H1 (cell line): ENCODE measurements around the gene USP12. TPM values are rescaled to one million over a fixed set of nuclear protein-coding genes. Genes with fewer than 3 reads are reported as not detected.

Source experiments
- CTCF ChIA-PET: fragments of 300-600 bp; sonication (Branson Sonifier 250); formaldehyde crosslinking; loops from one replicate; lab custom pipeline; 2021; ENCODE audit not compliant: partially characterized antibody; lab: Charles Lee
- POLR2A ChIA-PET: fragments of 300-600 bp; sonication (Branson Sonifier 250); formaldehyde crosslinking; loops from one replicate; lab custom pipeline; 2021; ENCODE audit warnings: inconsistent platforms; ENCODE audit not compliant: partially characterized antibody; lab: Charles Lee
- DNase-seq, 2 experiments: peaks; one replicate each; pipeline versions ENCODE4 v3.0.0 to v3.0.0-alpha.2; 2010 to 2022; ENCODE audit warnings: low spot score in 2 of 2, low read depth in 1 of 2, mixed read lengths in 1 of 2
- FAIRE-seq: peaks from 2 replicates; lab custom pipeline; 2011; peaks lifted over from hg19 to GRCh38; lab: Jason Lieb, UNC
- H2AFZ ChIP-seq: 2 replicates; pipeline ENCODE4 v1.8.1; 2012; ENCODE audit warnings: low read length, inconsistent platforms
- H2AK5ac ChIP-seq: 2 replicates; pipeline ENCODE4 v1.6.1; 2013; ENCODE audit warnings: low read depth, low read length
- H2BK120ac ChIP-seq: replicated peaks from 2 replicates; pipeline ENCODE3; 2013; ENCODE audit warnings: low read depth, low read length, inconsistent platforms
- H2BK12ac ChIP-seq: 2 replicates; pipeline ENCODE4 v1.6.1; 2013; ENCODE audit warnings: low read depth, low read length
- H2BK15ac ChIP-seq: 2 replicates; pipeline ENCODE4 v1.6.1; 2013; ENCODE audit warnings: low read length
- H2BK20ac ChIP-seq: 2 replicates; pipeline ENCODE4 v1.6.1; 2013; ENCODE audit warnings: low read length
- H2BK5ac ChIP-seq: 2 replicates; pipeline ENCODE4 v1.6.1; 2013; ENCODE audit warnings: low read depth, low read length
- H3K14ac ChIP-seq: 2 replicates; pipeline ENCODE4 v1.6.1; 2013; ENCODE audit warnings: inconsistent platforms; ENCODE audit not compliant: insufficient read length
- H3K18ac ChIP-seq: 2 replicates; pipeline ENCODE4 v1.6.1; 2013; ENCODE audit warnings: low read length; ENCODE audit errors: extremely low read depth
- H3K23ac ChIP-seq: 2 replicates; pipeline ENCODE4 v1.6.1; 2013; ENCODE audit warnings: inconsistent platforms; ENCODE audit not compliant: insufficient read length
- H3K23me2 ChIP-seq: 2 replicates; pipeline ENCODE4 v1.6.1; 2013; ENCODE audit warnings: low read depth, low read length
- H3K27ac ChIP-seq: 2 replicates; pipeline ENCODE4 v1.6.1; 2011; ENCODE audit warnings: low read depth, low read length, inconsistent platforms
- H3K27me3 ChIP-seq, 4 experiments: replicated peaks in 1 of 4; 1 replicate in 1 of 4; 2 replicates in 3 of 4; pipeline versions ENCODE4 v1.6.1 to v1.8.1; 2011 to 2013; ENCODE audit warnings: low read length in 3 of 4, mild to moderate bottlenecking in 3 of 4, inconsistent platforms in 2 of 4, mixed read lengths in 2 of 4, moderate library complexity in 1 of 4; ENCODE audit not compliant: control insufficient read depth in 3 of 4, insufficient read depth in 3 of 4; ENCODE audit errors: extremely low read depth in 1 of 4
- H3K36me3 ChIP-seq, 4 experiments: 2 replicates each; pipeline versions ENCODE4 v1.6.1 to v1.8.1; 2011 to 2013; ENCODE audit warnings: mild to moderate bottlenecking in 4 of 4, low read length in 3 of 4, moderate library complexity in 2 of 4, control low read depth in 1 of 4, inconsistent platforms in 1 of 4; ENCODE audit not compliant: insufficient read depth in 4 of 4, control insufficient read depth in 2 of 4
- H3K4ac ChIP-seq: replicated peaks from 2 replicates; pipeline ENCODE3; 2013; ENCODE audit warnings: low read length, low read depth, mixed read lengths, inconsistent platforms; ENCODE audit not compliant: insufficient read length
- H3K4me1 ChIP-seq, 4 experiments: replicated peaks in 1 of 4; 1 replicate in 1 of 4; 2 replicates in 3 of 4; pipeline versions ENCODE4 v1.6.1 to v1.8.1; 2011 to 2013; ENCODE audit warnings: low read length in 3 of 4, inconsistent platforms in 2 of 4, mixed read lengths in 1 of 4; ENCODE audit not compliant: insufficient read depth in 4 of 4, control insufficient read depth in 3 of 4
- H3K4me2 ChIP-seq, 2 experiments: 2 replicates each; pipeline versions ENCODE4 v1.6.1 to v1.8.1; 2011 to 2013; ENCODE audit warnings: low read depth in 2 of 2, low read length in 2 of 2, control low read depth in 1 of 2, inconsistent platforms in 1 of 2, mild to moderate bottlenecking in 1 of 2; ENCODE audit not compliant: insufficient read depth in 1 of 2
- H3K4me3 ChIP-seq, 4 experiments: fragments of 200-600, 300-600 bp in 1 of 4; sonication (generic), shearing (Covaris generic), sonication (Bioruptor Twin) in 1 of 4; 2 replicates each; pipeline versions ENCODE4 v1.5.1 to v1.8.1; 2011 to 2016; ENCODE audit warnings: low read length in 4 of 4, low read depth in 3 of 4, control low read depth in 2 of 4, inconsistent platforms in 2 of 4, mild to moderate bottlenecking in 2 of 4, mixed read lengths in 1 of 4, moderate library complexity in 1 of 4; ENCODE audit not compliant: insufficient read depth in 2 of 4; ENCODE audit errors: extremely low read depth in 1 of 4
- H3K56ac ChIP-seq: replicated peaks from 2 replicates; pipeline ENCODE3; 2013; ENCODE audit warnings: low read depth, mild to moderate bottlenecking, mixed read lengths, low read length, inconsistent platforms; ENCODE audit not compliant: insufficient read length
- H3K79me1 ChIP-seq: 2 replicates; pipeline ENCODE4 v1.6.1; 2013; ENCODE audit warnings: low read depth, low read length, control low read depth
- H3K79me2 ChIP-seq, 2 experiments: 2 replicates each; pipeline versions ENCODE4 v1.6.1 to v1.8.1; 2012 to 2013; ENCODE audit warnings: low read length in 2 of 2, mild to moderate bottlenecking in 2 of 2, inconsistent platforms in 1 of 2; ENCODE audit not compliant: insufficient read depth in 2 of 2, control insufficient read depth in 1 of 2
- H3K9ac ChIP-seq, 4 experiments: replicated peaks in 1 of 4; 1 replicate in 1 of 4; 2 replicates in 3 of 4; pipeline versions ENCODE4 v1.6.1 to v1.8.1; 2011 to 2013; ENCODE audit warnings: low read depth in 3 of 4, low read length in 3 of 4, control low read depth in 2 of 4, mild to moderate bottlenecking in 2 of 4, moderate library complexity in 2 of 4, inconsistent platforms in 1 of 4; ENCODE audit errors: extremely low read depth in 1 of 4
- H3K9me3 ChIP-seq, 2 experiments: 2 replicates each; pipeline versions ENCODE4 v1.6.1 to v1.8.1; 2012 to 2013; ENCODE audit warnings: mild to moderate bottlenecking in 2 of 2, moderate library complexity in 2 of 2, control low read depth in 1 of 2, inconsistent platforms in 1 of 2, low read depth in 1 of 2, low read length in 1 of 2, mixed read lengths in 1 of 2; ENCODE audit not compliant: insufficient read depth in 2 of 2
- H4K20me1 ChIP-seq, 2 experiments: replicated peaks in 1 of 2; 2 replicates each; pipeline versions ENCODE3 to v1.8.1; 2011 to 2013; ENCODE audit warnings: inconsistent platforms in 2 of 2, low read length in 2 of 2, mild to moderate bottlenecking in 1 of 2; ENCODE audit not compliant: insufficient read depth in 2 of 2, control insufficient read depth in 1 of 2
- H4K5ac ChIP-seq: 2 replicates; pipeline ENCODE4 v1.6.1; 2013; ENCODE audit warnings: low read length, low read depth, mixed read lengths, inconsistent platforms; ENCODE audit not compliant: insufficient read length
- H4K8ac ChIP-seq: 2 replicates; pipeline ENCODE4 v1.8.0; 2013; ENCODE audit warnings: mild to moderate bottlenecking, moderate library complexity, low read length, inconsistent platforms; ENCODE audit not compliant: insufficient read depth; ENCODE audit errors: extremely low read depth
- H4K91ac ChIP-seq: replicated peaks from 2 replicates; pipeline ENCODE3; 2013; ENCODE audit warnings: low read length, mixed read lengths, inconsistent platforms; ENCODE audit not compliant: insufficient read length
- KDM1A ChIP-seq: fragments of 200-600, 300-600 bp; sonication (generic); IDR thresholded peaks from 2 replicates; pipeline ENCODE4 v1.7.1; 2016; ENCODE audit warnings: mild to moderate bottlenecking, low read length, borderline replicate concordance
- POLR2AphosphoS5 ChIP-seq: IDR thresholded peaks from 2 replicates; pipeline ENCODE4 v1.6.1; 2011; ENCODE audit warnings: low read depth, low read length
- SUZ12 ChIP-seq: fragments of 200-600 bp; sonication (generic); IDR thresholded peaks from 2 replicates; pipeline ENCODE4 v1.6.1; 2012; ENCODE audit warnings: mild to moderate bottlenecking, inconsistent platforms, low read length, moderate library complexity, mixed read lengths
- WGBS, 2 experiments: shearing (Covaris generic) in 1 of 2; methylation state at CpG; one replicate each; pipeline versions ENCODE4 v1.1.6 to v1.1.7; 2013 to 2015; ENCODE audit warnings: low lambda C conversion rate in 2 of 2, mixed read lengths in 2 of 2, inconsistent platforms in 1 of 2, low coverage in 1 of 2, missing lambda C conversion rate in 1 of 2; ENCODE audit not compliant: insufficient replicate concordance in 2 of 2, insufficient coverage in 1 of 2, insufficient read length in 1 of 2; ENCODE audit errors: extremely low coverage in 1 of 2, missing lambda C conversion rate in 1 of 2; 5-methylcytosine and 5-hydroxymethylcytosine counted together
- polyA plus RNA-seq, 7 experiments: library from polyadenylated mRNA; depleted of rRNA in 3 of 7; stranded (reverse) in 5 of 7; unstranded in 2 of 7; fragments of >200 nt in 5 of 7; fragments of 200-250 nt in 2 of 7; gene quantifications; 1 replicate in 5 of 7; 2 replicates in 1 of 7; 4 replicates in 1 of 7; pipeline versions ENCODE4 v1.2.1 to v1.2.3, GENCODE V29; 2011 to 2013; ENCODE audit warnings: missing spikeins in 2 of 7, mixed read lengths in 2 of 7
- total RNA-seq: library from RNA; stranded (reverse); fragmentation: NEBNext Ultra II Directional; extraction: Animal tissue kit (Norgen Biotek cat#: 25700); gene quantifications from 2 replicates; pipeline ENCODE4 v1.2.1, GENCODE V29; 2021
- TF ChIP-seq, protein P1 (sequence below): IDR thresholded peaks from 2 replicates; pipeline ENCODE4 v1.6.1; 2012; ENCODE audit warnings: low read length, inconsistent platforms
- TF ChIP-seq, protein P2 (sequence below): IDR thresholded peaks from 2 replicates; pipeline ENCODE4 v1.6.1; 2011; ENCODE audit warnings: low read length, improper control_type of control experiment

Gene USP12
- total and polyA plus RNA-seq, 2 of the 8 experiments (the other 6 are each of a cell fraction or from before 2014, with no cell fraction given), result 4.0 to 30.0 TPM

DNA sequence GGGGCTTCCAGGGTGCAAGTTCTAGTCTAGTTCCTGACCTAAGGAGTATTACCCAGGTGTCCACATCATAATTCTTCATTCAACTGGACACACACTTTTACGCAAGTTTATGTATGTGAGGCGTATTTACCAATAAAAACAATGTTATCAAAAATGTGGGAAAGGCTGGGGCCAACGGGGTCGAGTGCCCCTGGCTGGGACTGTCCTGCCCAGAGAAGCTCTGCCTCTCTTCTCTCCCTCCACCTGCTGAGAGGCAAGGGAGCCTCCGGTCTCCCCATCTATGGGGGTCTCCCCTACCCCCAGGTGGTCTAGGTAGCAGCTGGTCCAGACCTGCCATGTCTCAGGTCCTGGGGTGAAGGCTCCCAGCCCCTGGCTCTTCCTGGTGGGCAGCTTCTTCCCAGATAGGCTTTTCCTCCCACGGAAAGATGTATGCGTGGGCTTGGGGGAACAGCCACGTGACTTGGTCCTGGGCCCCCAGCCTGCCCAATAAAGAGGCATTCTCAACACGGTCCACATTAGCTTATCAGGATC, 132.4 kb downstream of the USP12 start:
- no peak overlapping the region for H3K56ac ChIP-seq
- WGBS, 2 experiments, result 93% methylated on average over 9 of the region's 9 CpGs; no CpG with 5 or more reads in 1 of the 2 experiments
- H3K23me2 ChIP-seq, result peaks cover 4% of the 10 kb centered on the region; the same call in 1 of the 2 replicates
- H4K20me1 ChIP-seq, result no peaks in the 10 kb centered on the region
- no peaks in the 10 kb centered on the region for H3K9me3 ChIP-seq
- no peak overlapping the region for H2BK5ac ChIP-seq
- H3K9ac ChIP-seq, result no peak overlapping the region
- H3K79me1 ChIP-seq, result no peaks in the 10 kb centered on the region
- no peak overlapping the region for H2BK15ac ChIP-seq
- H2AFZ ChIP-seq, result no peak overlapping the region
- ChIA-PET POLR2A (no interaction called here), CTCF (interaction anchor here (0.7 to 1.9 kb wide), 5 partner anchors 14 to 323 kb away, joined by 3 to 6 read pairs (median 4); no protein-coding TSS in a partner anchor)
- H3K23ac ChIP-seq, result no peak overlapping the region
- H3K14ac ChIP-seq, result no peak overlapping the region
- DNase-seq (no peak), FAIRE-seq (no peak)
- H3K27ac ChIP-seq, result no peak overlapping the region
- H4K5ac ChIP-seq, result no peak overlapping the region
- H4K8ac ChIP-seq, result peak overlapping the region; percentile 82; the same call in 1 of the 2 replicates
- H3K4ac ChIP-seq, result no peak overlapping the region
- no peak overlapping the region for H4K91ac ChIP-seq
- peak overlapping the region; percentile 82; the same call in 1 of the 2 replicates for H2BK20ac ChIP-seq
- H3K18ac ChIP-seq, result no peak overlapping the region
- no peaks in the 10 kb centered on the region for H3K79me2 ChIP-seq
- no peak overlapping the region for H2AK5ac ChIP-seq
- H3K4me2 ChIP-seq, result no peak overlapping the region
- peaks cover 0 to 3% (median 0%) of the 10 kb centered on the region in 4 experiments; a peak in 4 of 7 replicates for H3K27me3 ChIP-seq
- H3K4me1 ChIP-seq, result peaks cover 3 to 13% (median 7%) of the 10 kb centered on the region in 4 experiments
- H3K4me3 ChIP-seq, result no peak overlapping the region
- no peak overlapping the region for H2BK12ac ChIP-seq
- TF ChIP-seq SUZ12 (no peak), KDM1A (no peak), POLR2AphosphoS5 (no peak)
- TF ChIP-seq, protein P1, sequence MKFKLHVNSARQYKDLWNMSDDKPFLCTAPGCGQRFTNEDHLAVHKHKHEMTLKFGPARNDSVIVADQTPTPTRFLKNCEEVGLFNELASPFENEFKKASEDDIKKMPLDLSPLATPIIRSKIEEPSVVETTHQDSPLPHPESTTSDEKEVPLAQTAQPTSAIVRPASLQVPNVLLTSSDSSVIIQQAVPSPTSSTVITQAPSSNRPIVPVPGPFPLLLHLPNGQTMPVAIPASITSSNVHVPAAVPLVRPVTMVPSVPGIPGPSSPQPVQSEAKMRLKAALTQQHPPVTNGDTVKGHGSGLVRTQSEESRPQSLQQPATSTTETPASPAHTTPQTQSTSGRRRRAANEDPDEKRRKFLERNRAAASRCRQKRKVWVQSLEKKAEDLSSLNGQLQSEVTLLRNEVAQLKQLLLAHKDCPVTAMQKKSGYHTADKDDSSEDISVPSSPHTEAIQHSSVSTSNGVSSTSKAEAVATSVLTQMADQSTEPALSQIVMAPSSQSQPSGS, result no peak
- TF ChIP-seq, protein P2, sequence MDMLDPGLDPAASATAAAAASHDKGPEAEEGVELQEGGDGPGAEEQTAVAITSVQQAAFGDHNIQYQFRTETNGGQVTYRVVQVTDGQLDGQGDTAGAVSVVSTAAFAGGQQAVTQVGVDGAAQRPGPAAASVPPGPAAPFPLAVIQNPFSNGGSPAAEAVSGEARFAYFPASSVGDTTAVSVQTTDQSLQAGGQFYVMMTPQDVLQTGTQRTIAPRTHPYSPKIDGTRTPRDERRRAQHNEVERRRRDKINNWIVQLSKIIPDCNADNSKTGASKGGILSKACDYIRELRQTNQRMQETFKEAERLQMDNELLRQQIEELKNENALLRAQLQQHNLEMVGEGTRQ, result no peak
- H2BK120ac ChIP-seq, result no peak overlapping the region
- no peaks in the 10 kb centered on the region for H3K36me3 ChIP-seq
